Measurements from ENCODE around the gene ROCK2. TPM values are rescaled to one million over a fixed set of nuclear protein-coding genes. Genes with fewer than 3 reads are reported as not detected.

The ROCK2 gene
- total and polyA plus RNA-seq, 2 of the 8 experiments (the other 6 are each of a cell fraction or from before 2014, with no cell fraction given), result 2.7 to 29.0 TPM

DNA sequence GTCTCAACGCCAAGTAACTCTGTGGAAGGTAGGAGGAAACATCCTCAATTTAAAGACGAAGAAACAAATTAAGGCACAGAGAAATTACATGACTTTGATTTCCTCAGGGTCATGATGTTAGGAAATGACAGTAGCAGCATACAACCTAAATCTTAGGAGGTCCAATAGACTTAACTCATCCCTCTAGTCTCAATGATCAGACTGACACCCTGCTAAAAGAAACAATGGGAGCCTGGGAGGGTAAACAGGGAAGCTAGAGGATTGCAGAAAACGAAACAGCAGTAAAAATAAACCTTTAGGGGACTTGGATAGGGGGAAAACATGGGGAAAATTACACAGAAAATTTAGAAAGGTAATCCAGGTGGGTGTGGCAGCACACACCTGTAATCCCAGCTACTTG lies 56.0 kb downstream of the ROCK2 start:
- H2BK12ac ChIP-seq (ENCODE audit: low read depth, low read length), result no peak overlapping the region

More for the DNA sequence above, 56.0 kb downstream of the ROCK2 start:
- Histone ChIP-seq H3K9me3 (ENCODE audit: insufficient read depth in 2 of 2, low read depth in 1 of 2, low read length in 1 of 2) (peaks cover 3 to 7% of the 10 kb centered on the region in 2 experiments; a peak in 2 of 4 replicates), H3K18ac (ENCODE audit: extremely low read depth, low read length) (no peak overlapping the region), H2AFZ (ENCODE audit: low read length) (no peak overlapping the region), H3K79me2 (ENCODE audit: control insufficient read depth in 1 of 2, insufficient read depth in 2 of 2, low read length in 2 of 2) (peaks cover 0 to 58% of the 10 kb centered on the region in 2 experiments; a peak in 3 of 4 replicates), H3K4me1 (replicated peaks in 1 of 4; ENCODE audit: control insufficient read depth in 3 of 4, insufficient read depth in 4 of 4, low read length in 3 of 4) (peaks cover 0 to 5% (median 2%) of the 10 kb centered on the region in 4 experiments; a peak in 3 of 7 replicates), H4K20me1 (replicated peaks in 1 of 2; ENCODE audit: control insufficient read depth in 1 of 2, insufficient read depth in 2 of 2, low read length in 2 of 2) (peaks cover 0 to 2% of the 10 kb centered on the region in 2 experiments), H3K79me1 (ENCODE audit: low read depth, low read length) (no peaks in the 10 kb centered on the region), H2BK15ac (ENCODE audit: low read length) (no peak overlapping the region), H3K36me3 (ENCODE audit: control insufficient read depth in 2 of 4, insufficient read depth in 4 of 4, low read length in 3 of 4) (peaks cover 0 to 10% (median 5%) of the 10 kb centered on the region in 4 experiments; a peak in 6 of 8 replicates), H3K4ac (replicated peaks; ENCODE audit: insufficient read length, low read depth, low read length) (no peak overlapping the region), H3K4me3 (ENCODE audit: extremely low read depth in 1 of 4, insufficient read depth in 2 of 4, low read depth in 3 of 4, low read length in 4 of 4) (no peak overlapping the region), H3K14ac (ENCODE audit: insufficient read length) (no peak overlapping the region), H2BK5ac (ENCODE audit: low read depth, low read length) (no peak overlapping the region), H3K4me2 (ENCODE audit: insufficient read depth in 1 of 2, low read depth in 2 of 2, low read length in 2 of 2) (no peak overlapping the region), H4K8ac (ENCODE audit: extremely low read depth, insufficient read depth, low read length) (no peak overlapping the region), H3K23ac (ENCODE audit: insufficient read length) (no peak overlapping the region), H2BK120ac (replicated peaks; ENCODE audit: low read depth, low read length) (no peak overlapping the region), H3K27ac (ENCODE audit: low read depth, low read length) (no peak overlapping the region), H3K27me3 (replicated peaks in 1 of 4; ENCODE audit: control insufficient read depth in 3 of 4, extremely low read depth in 1 of 4, insufficient read depth in 3 of 4, low read length in 3 of 4) (no peaks in the 10 kb centered on the region), H2AK5ac (ENCODE audit: low read depth, low read length) (no peak overlapping the region), H3K56ac (replicated peaks; ENCODE audit: insufficient read length, low read depth, low read length) (no peak overlapping the region), H2BK20ac (ENCODE audit: low read length) (no peak overlapping the region), H3K9ac (replicated peaks in 1 of 4; ENCODE audit: extremely low read depth in 1 of 4, low read depth in 3 of 4, low read length in 3 of 4) (no peak overlapping the region), H3K23me2 (ENCODE audit: low read depth, low read length) (no peaks in the 10 kb centered on the region), H4K91ac (replicated peaks; ENCODE audit: insufficient read length, low read length) (no peak overlapping the region), H4K5ac (ENCODE audit: insufficient read length, low read depth, low read length) (no peak overlapping the region)
- ChIA-PET POLR2A (ENCODE audit: partially characterized antibody) (no interaction called here), CTCF (ENCODE audit: partially characterized antibody) (interaction anchor here (0.9 to 1.2 kb wide), 2 partner anchors 123 to 156 kb away, joined by 3 read pairs; no protein-coding TSS in a partner anchor)
- DNase-seq (ENCODE audit: low read depth in 1 of 2, low spot score in 2 of 2), result no peak
- WGBS, 2 experiments (ENCODE audit: extremely low coverage in 1 of 2, insufficient coverage in 1 of 2, insufficient read length in 1 of 2, insufficient replicate concordance in 2 of 2, low coverage in 1 of 2, low lambda C conversion rate in 2 of 2, missing lambda C conversion rate in 1 of 2), result 80% methylated on average over 3 of the region's 3 CpGs; no CpG with 5 or more reads in 1 of the 2 experiments
- FAIRE-seq, result no peak
- no peak for TF ChIP-seq POU5F1 (IDR thresholded peaks at IDR 0.05; ENCODE audit: low read depth, low read length)
- no peak for TF ChIP-seq ASH2L (IDR thresholded peaks at IDR 0.05; ENCODE audit: low read length)
- TF ChIP-seq, protein P1, sequence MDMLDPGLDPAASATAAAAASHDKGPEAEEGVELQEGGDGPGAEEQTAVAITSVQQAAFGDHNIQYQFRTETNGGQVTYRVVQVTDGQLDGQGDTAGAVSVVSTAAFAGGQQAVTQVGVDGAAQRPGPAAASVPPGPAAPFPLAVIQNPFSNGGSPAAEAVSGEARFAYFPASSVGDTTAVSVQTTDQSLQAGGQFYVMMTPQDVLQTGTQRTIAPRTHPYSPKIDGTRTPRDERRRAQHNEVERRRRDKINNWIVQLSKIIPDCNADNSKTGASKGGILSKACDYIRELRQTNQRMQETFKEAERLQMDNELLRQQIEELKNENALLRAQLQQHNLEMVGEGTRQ (IDR thresholded peaks at IDR 0.05; ENCODE audit: low read length), result no peak
- no peak for TF ChIP-seq MAX (IDR thresholded peaks at IDR 0.05)
- no peak for TF ChIP-seq MAFK (IDR thresholded peaks at IDR 0.05; ENCODE audit: low read depth, low read length)
- TF ChIP-seq CHD1 (IDR thresholded peaks at IDR 0.05; ENCODE audit: low read depth, low read length), result no peak
- no peak for TF ChIP-seq KDM1A (IDR thresholded peaks at IDR 0.05; ENCODE audit: borderline replicate concordance, low read length)
- TF ChIP-seq SUZ12 (IDR thresholded peaks at IDR 0.05; ENCODE audit: low read length), result no peak

All from H1 (cell line).